GM12891 (cell line): ENCODE results near the gene BCAP31.
A peak's percentile ranks its signal among the peaks of the same experiment; 100 is the strongest.

Source experiments
- DNase-seq: peaks from one replicate; pipeline ENCODE4 v3.0.0; 2011; ENCODE audit warnings: low spot score; ENCODE audit not compliant: insufficient read length
- FAIRE-seq: peaks from 2 replicates; lab custom pipeline; 2011; peaks lifted over from hg19 to GRCh38; lab: Jason Lieb, UNC
- PAX5 ChIP-seq: IDR thresholded peaks from 2 replicates; pipeline ENCODE4 v1.6.1; 2011; ENCODE audit warnings: low read length, moderate library complexity, mild to moderate bottlenecking; ENCODE audit not compliant: insufficient read depth, severe bottlenecking
- POLR2A ChIP-seq: IDR thresholded peaks from 2 replicates; pipeline ENCODE4 v1.6.1; 2011; ENCODE audit warnings: low read depth, low read length, control low read depth
- POLR2AphosphoS5 ChIP-seq: IDR thresholded peaks from 2 replicates; pipeline ENCODE4 v1.6.1; 2011; ENCODE audit warnings: low read depth, low read length, control low read depth
- POU2F2 ChIP-seq: IDR thresholded peaks from 2 replicates; pipeline ENCODE4 v1.6.1; 2011; ENCODE audit warnings: low read depth, mild to moderate bottlenecking, control low read depth, low read length, moderate library complexity
- SPI1 ChIP-seq: IDR thresholded peaks from 2 replicates; pipeline ENCODE4 v1.6.1; 2011; ENCODE audit warnings: low read depth, low read length, control low read depth
- TAF1 ChIP-seq: IDR thresholded peaks from 2 replicates; pipeline ENCODE4 v1.6.1; 2011; ENCODE audit warnings: low read depth, low read length, control low read depth

The BCAP31 gene

GRCh38 chrX:153725039-153725831 is 1.0 kb upstream of the BCAP31 start:
- TF ChIP-seq SPI1 (no peak), PAX5 (no peak), POU2F2 (no peak), POLR2A (no peak), TAF1 (no peak), POLR2AphosphoS5 (no peak)
- DNase-seq (no peak), FAIRE-seq (no peak)

- FAIRE-seq (peak; percentile 79), DNase-seq (peak; percentile 54)
- TF ChIP-seq SPI1 (no peak), POLR2A (no peak), TAF1 (no peak), POU2F2 (no peak), PAX5 (no peak), POLR2AphosphoS5 (no peak)
Measured at GRCh38 chrX:153723351-153724251, 586 bp downstream of the BCAP31 start.

GRCh38 chrX:153722704-153723350 is 1.4 kb downstream of the BCAP31 start:
- FAIRE-seq, result peak; percentile 52
- DNase-seq, result no peak
- no peak for TF ChIP-seq POLR2A
- no peak for TF ChIP-seq PAX5
- TF ChIP-seq POLR2AphosphoS5, result no peak
- no peak for TF ChIP-seq TAF1
- TF ChIP-seq SPI1, result no peak
- TF ChIP-seq POU2F2, result no peak

GRCh38 chrX:153719701-153720100 is 4.5 kb downstream of the BCAP31 start:
- FAIRE-seq (no peak), DNase-seq (no peak)
- TF ChIP-seq TAF1, result no peak
- TF ChIP-seq SPI1, result no peak

GRCh38 chrX:153719238-153719637 is 4.9 kb downstream of the BCAP31 start:
- no peak for FAIRE-seq
- TF ChIP-seq POLR2AphosphoS5, result no peak
- no peak for TF ChIP-seq POU2F2
- TF ChIP-seq POLR2A, result no peak
- TF ChIP-seq SPI1, result no peak
- TF ChIP-seq PAX5, result no peak
- TF ChIP-seq TAF1, result no peak
- no peak for DNase-seq

- DNase-seq, result no peak
- no peak for FAIRE-seq
- TF ChIP-seq SPI1 (no peak), POU2F2 (no peak), POLR2AphosphoS5 (no peak)
Measured at GRCh38 chrX:153717445-153717844, 6.7 kb downstream of the BCAP31 start.

GRCh38 chrX:153714256-153714655 is 9.9 kb downstream of the BCAP31 start:
- FAIRE-seq, result no peak
- no peak for TF ChIP-seq SPI1
- TF ChIP-seq POLR2AphosphoS5, result no peak
- TF ChIP-seq TAF1, result no peak
- no peak for TF ChIP-seq POU2F2
- no peak for TF ChIP-seq POLR2A
- TF ChIP-seq PAX5, result no peak
- DNase-seq, result no peak

GRCh38 chrX:153709726-153710674 is 14.2 kb downstream of the BCAP31 start:
- TF ChIP-seq TAF1 (no peak), PAX5 (no peak), POU2F2 (no peak), SPI1 (no peak), POLR2AphosphoS5 (no peak), POLR2A (no peak)
- FAIRE-seq (no peak), DNase-seq (no peak)
